ENCODE data around the gene SPO11.

DNA sequence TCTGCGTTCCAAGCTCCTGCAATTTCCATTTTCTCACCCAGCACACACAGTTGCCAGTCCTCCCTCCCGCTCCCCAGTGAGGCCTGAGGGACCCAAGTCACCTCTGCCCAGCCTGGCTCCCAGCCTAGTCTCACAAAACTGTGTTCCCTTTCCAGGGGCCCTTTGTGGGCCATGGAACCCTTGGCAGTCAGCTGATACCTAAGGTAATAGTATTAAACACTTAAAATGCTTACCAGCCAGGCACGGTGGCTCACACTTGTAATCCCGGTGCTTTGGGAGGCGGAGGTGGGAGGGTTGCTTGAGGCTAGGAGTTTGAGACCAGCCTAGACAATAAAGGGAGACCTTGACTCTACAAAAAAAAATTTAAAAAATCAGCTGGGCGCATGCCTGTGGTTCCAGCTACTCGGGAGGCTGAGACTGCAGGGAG, 58.4 kb downstream of the SPO11 start:
- TF ChIP-seq, protein P1, sequence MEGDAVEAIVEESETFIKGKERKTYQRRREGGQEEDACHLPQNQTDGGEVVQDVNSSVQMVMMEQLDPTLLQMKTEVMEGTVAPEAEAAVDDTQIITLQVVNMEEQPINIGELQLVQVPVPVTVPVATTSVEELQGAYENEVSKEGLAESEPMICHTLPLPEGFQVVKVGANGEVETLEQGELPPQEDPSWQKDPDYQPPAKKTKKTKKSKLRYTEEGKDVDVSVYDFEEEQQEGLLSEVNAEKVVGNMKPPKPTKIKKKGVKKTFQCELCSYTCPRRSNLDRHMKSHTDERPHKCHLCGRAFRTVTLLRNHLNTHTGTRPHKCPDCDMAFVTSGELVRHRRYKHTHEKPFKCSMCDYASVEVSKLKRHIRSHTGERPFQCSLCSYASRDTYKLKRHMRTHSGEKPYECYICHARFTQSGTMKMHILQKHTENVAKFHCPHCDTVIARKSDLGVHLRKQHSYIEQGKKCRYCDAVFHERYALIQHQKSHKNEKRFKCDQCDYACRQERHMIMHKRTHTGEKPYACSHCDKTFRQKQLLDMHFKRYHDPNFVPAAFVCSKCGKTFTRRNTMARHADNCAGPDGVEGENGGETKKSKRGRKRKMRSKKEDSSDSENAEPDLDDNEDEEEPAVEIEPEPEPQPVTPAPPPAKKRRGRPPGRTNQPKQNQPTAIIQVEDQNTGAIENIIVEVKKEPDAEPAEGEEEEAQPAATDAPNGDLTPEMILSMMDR (IDR thresholded peaks at IDR 0.05), result no peak
- no peak for TF ChIP-seq POLR2AphosphoS5 (IDR thresholded peaks at IDR 0.05)
